Stomach smooth muscle (tissue), 2 donors: ENCODE results near the gene DNMT3A.
A peak's percentile ranks its signal among the peaks of the same experiment; 100 is the strongest.

Experiments
- H3K27ac ChIP-seq: one replicate; pipeline ENCODE4 v1.7.0; 2013; ENCODE audit warnings: mild to moderate bottlenecking, low read length, inconsistent platforms
- H3K27me3 ChIP-seq, 2 donors: one replicate each; pipeline ENCODE4 v1.7.0; 2013; ENCODE audit warnings: low read length in 2 of 2; ENCODE audit not compliant: insufficient read depth in 2 of 2, control insufficient read depth in 1 of 2
- H3K36me3 ChIP-seq, 2 donors: one replicate each; pipeline ENCODE4 v1.7.0; 2013; ENCODE audit warnings: low read length in 2 of 2; ENCODE audit not compliant: control insufficient read depth in 2 of 2, insufficient read depth in 2 of 2
- H3K4me1 ChIP-seq: one replicate; pipeline ENCODE4 v1.7.0; 2013; ENCODE audit warnings: low read length; ENCODE audit not compliant: control insufficient read depth, insufficient read depth
- H3K4me3 ChIP-seq, 2 donors: one replicate each; pipeline ENCODE4 v1.7.0; 2013; ENCODE audit warnings: low read length in 2 of 2
- H3K9ac ChIP-seq, 2 donors: one replicate each; pipeline ENCODE4 v1.7.0; 2013; ENCODE audit warnings: low read length in 2 of 2, mild to moderate bottlenecking in 1 of 2
- H3K9me3 ChIP-seq, 2 donors: one replicate each; pipeline ENCODE4 v1.7.0; 2013; ENCODE audit warnings: low read length in 2 of 2; ENCODE audit not compliant: control insufficient read depth in 2 of 2
- donor health status: healthy.
- donor health status: Pancreatic carcinoma.

DNMT3A gene

DNA sequence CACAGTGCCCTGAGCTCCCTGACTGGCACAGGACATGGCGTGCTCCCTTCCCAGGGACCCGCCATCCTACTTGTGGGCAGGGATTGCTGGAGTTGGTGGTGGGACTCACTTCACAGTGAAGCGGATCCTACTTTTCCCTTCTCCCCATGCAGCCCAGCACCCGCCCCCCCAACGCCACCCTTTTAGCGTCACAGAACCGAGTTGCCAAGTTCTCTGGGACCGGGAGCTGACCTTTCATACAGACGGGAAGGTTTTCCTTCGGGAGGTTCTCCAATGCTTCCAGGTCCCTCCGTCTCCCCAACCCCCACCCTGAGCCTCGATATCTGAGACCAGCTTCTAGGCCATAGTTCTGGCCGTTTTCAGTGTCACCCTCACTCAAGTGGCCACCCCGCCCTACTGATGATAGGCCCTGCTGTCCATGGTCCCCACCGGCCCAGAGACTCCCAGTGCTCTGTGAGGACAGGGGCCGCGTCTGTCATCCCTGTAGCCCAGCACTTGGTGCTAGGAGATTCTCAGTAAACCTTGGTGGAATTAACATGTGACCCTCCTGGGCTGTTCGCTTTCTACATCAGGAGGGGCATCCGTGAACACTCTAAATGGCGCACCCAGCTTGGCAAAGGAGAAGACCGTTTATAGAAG is 1.6 kb upstream of the DNMT3A start:
- Histone ChIP-seq H3K4me3 (no peak overlapping the region), H3K36me3 (no peaks in the 10 kb centered on the region), H3K27me3 (no peaks in the 10 kb centered on the region), H3K4me1 (peaks cover 40% of the 10 kb centered on the region), H3K27ac (peak overlapping the region; percentile 46), H3K9ac (no peak overlapping the region), H3K9me3 (no peaks in the 10 kb centered on the region)

DNA sequence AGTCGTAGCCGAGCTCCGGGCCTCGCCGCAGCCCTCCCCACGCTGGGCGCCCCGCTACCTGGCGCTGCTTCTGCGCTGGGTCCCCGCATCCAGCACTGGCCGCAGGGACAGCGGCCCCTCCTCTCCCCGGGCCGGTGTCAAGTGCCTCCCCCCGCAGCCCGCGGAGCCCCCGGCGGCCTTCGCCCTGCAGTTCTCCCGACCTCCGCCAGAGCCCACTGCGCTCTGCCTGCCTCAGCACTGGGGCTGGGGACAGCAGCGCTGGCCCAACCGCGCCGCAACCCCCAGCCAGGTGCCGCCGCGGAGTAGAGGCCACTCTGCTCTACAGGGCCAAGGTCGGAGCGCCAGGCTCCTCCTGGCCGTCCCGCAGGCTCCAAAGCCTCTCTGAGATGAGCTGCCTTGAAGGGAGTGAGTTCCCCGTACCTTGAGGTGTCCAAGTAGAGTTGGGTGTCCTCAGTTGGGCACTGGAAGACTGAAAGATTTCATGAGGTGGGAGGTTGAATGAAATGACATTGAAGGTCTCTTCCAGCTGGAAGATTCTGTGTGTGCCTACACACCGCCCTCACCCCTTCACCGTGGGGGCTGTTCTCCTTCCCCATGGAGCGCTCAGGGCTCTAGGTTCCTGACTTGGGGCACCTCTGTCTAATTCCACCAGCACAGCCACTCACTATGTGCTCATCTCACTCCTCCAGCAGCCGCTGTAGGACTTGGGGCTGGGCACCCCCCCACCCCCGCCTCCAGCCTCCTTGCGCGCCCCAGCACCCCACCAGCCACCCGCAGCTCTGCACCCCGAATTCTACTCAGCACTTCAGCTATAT is 854 bp upstream of the DNMT3A start:
- Histone ChIP-seq H3K4me1 (peaks cover 39% of the 10 kb centered on the region), H3K4me3 (peak overlapping the region; percentile 44 to 72), H3K27me3 (no peaks in the 10 kb centered on the region), H3K27ac (peak overlapping the region; percentile 46), H3K36me3 (no peaks in the 10 kb centered on the region), H3K9me3 (no peaks in the 10 kb centered on the region), H3K9ac (peak overlapping the region; percentile 13)

DNA sequence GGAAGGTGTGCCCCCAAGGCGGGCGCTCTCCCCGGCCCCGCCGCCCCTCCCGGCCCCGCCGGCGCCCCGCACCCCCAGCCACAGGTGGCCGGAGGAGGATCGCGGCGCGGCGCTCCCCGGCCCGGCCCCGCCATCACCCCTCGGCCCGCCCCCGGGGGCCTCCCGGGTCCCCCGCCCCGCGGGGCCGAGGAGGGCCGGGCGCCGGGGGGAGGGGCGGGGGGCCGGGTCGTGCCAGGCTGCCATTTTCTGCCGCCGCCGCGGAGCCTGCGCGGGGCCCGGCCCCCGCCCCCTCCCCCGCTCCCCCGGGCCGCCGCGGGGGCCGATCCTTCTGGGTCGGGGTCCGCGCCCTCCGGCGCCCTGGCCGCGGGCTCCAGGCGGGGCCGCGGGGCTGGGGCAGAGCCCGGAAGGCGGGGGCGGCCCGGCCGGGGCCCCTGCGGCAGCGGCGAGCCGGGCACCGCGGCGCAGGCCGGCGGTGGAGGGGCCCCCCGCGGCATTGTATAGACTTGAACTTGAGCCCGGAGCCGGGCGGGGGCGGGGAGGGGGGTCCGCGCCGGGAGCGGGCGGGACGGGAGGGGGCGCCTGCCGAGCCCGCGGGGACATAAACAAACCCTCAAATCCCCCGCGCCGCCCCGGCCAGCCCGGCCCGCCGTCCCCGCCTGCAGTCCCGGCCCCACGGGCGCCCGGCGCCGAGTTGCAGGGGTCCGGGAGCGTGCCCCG is 556 bp downstream of the DNMT3A start:
- H3K27me3 ChIP-seq, result no peaks in the 10 kb centered on the region
- H3K9me3 ChIP-seq, result no peaks in the 10 kb centered on the region
- no peak overlapping the region for H3K27ac ChIP-seq
- peak overlapping the region in 1 of 2 donors; percentile 76 for H3K4me3 ChIP-seq
- H3K9ac ChIP-seq, result no peak overlapping the region
- peaks cover 0 to 2% of the 10 kb centered on the region in 2 donors for H3K36me3 ChIP-seq
- peaks cover 45% of the 10 kb centered on the region for H3K4me1 ChIP-seq

DNA sequence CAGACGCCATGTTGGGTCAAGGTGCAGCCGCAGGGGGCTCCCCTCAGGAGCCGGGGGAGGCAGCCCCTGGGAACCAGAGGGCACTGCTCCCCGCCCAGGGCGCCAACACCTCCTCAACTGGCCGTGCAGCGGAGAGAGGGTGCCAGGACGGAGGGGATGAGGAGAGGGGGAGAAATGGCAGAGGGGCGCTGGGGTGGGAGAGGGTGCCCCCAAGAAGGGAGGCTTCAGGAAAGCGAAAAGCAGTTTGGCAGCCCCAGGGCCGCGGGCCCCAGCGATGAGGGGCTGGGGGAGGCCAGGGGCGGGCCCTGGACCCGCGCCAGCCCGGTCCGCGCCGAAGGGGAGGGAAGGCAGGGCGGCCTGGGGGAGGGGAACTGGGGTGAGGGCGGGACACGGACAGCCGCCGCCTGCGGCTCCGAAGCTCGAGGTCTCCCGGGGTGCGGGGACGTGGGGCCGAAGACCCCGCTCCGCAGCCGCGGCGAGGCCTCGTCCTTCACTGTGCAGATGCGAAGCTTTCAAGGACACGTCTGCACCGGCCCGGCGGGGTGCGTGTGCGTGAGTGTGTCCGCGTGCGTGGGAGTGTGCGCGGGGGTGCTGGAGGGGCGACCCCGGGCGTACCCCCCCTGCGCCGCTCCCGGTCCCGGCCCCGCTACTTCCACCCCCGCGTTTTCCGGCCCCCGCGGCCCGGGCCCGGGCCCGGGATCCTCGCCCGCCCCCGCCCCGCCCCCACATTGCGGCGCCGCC is 1.4 kb downstream of the DNMT3A start:
- Histone ChIP-seq H3K36me3 (peaks cover 0 to 2% of the 10 kb centered on the region in 2 donors), H3K27ac (peak overlapping the region; percentile 69), H3K9me3 (no peaks in the 10 kb centered on the region), H3K4me1 (peaks cover 53% of the 10 kb centered on the region), H3K9ac (peak overlapping the region in 1 of 2 donors; percentile 28), H3K4me3 (peak overlapping the region; percentile 52 to 76), H3K27me3 (no peaks in the 10 kb centered on the region)

DNA sequence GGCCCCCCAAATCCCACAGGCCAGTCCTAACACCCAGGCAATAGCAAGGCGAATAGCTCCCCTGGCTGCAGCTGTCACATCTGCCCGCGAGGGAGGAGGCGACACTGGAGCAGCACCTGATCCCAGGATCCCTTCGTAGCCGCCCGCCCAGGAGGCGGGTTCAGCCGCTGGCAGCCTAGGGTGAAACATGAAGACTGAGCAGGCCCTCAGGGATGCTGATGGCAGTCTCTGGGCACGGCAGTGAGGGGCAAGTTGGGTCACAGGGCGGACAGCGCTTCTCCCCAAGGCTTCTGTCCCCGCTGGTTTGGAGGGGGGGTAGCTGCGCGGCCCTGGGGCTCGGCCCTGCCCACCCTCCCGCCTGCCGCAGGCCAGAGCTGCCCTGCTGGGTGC is 1.9 kb downstream of the DNMT3A start:
- H3K27ac ChIP-seq, result peak overlapping the region; percentile 69
- no peaks in the 10 kb centered on the region for H3K27me3 ChIP-seq
- H3K4me1 ChIP-seq, result peaks cover 55% of the 10 kb centered on the region
- H3K4me3 ChIP-seq, result peak overlapping the region; percentile 52 to 76
- H3K36me3 ChIP-seq, result peaks cover 0 to 2% of the 10 kb centered on the region in 2 donors
- H3K9me3 ChIP-seq, result no peaks in the 10 kb centered on the region
- no peak overlapping the region for H3K9ac ChIP-seq

- peak overlapping the region; percentile 69 for H3K27ac ChIP-seq
- H3K36me3 ChIP-seq, result peaks cover 0 to 2% of the 10 kb centered on the region in 2 donors
- no peaks in the 10 kb centered on the region for H3K27me3 ChIP-seq
- peak overlapping the region in 1 of 2 donors; percentile 26 for H3K9ac ChIP-seq
- no peaks in the 10 kb centered on the region for H3K9me3 ChIP-seq
- peak overlapping the region; percentile 52 to 76 for H3K4me3 ChIP-seq
- H3K4me1 ChIP-seq, result peaks cover 55% of the 10 kb centered on the region
Measured at GRCh38 chr2:25339211-25339674, 2.5 kb downstream of the DNMT3A start.

- peak overlapping the region; percentile 69 for H3K27ac ChIP-seq
- no peaks in the 10 kb centered on the region for H3K27me3 ChIP-seq
- H3K9ac ChIP-seq, result no peak overlapping the region
- no peaks in the 10 kb centered on the region for H3K9me3 ChIP-seq
- peaks cover 0 to 2% of the 10 kb centered on the region in 2 donors for H3K36me3 ChIP-seq
- peaks cover 55% of the 10 kb centered on the region for H3K4me1 ChIP-seq
- no peak overlapping the region for H3K4me3 ChIP-seq
Measured at GRCh38 chr2:25338401-25338800, 3.3 kb downstream of the DNMT3A start.

- Histone ChIP-seq H3K9ac (no peak overlapping the region), H3K36me3 (peaks cover 0 to 2% of the 10 kb centered on the region in 2 donors), H3K4me1 (peaks cover 57% of the 10 kb centered on the region), H3K9me3 (no peaks in the 10 kb centered on the region), H3K4me3 (no peak overlapping the region), H3K27me3 (no peaks in the 10 kb centered on the region), H3K27ac (peak overlapping the region; percentile 69)
Measured at GRCh38 chr2:25337891-25338290, 3.8 kb downstream of the DNMT3A start.

- Histone ChIP-seq H3K27me3 (no peaks in the 10 kb centered on the region), H3K36me3 (peaks cover 0 to 2% of the 10 kb centered on the region in 2 donors), H3K4me1 (peaks cover 58% of the 10 kb centered on the region), H3K9me3 (no peaks in the 10 kb centered on the region), H3K4me3 (no peak overlapping the region), H3K27ac (no peak overlapping the region), H3K9ac (peak overlapping the region in 1 of 2 donors; percentile 21)
Measured at GRCh38 chr2:25337276-25337675, 4.4 kb downstream of the DNMT3A start.

DNA sequence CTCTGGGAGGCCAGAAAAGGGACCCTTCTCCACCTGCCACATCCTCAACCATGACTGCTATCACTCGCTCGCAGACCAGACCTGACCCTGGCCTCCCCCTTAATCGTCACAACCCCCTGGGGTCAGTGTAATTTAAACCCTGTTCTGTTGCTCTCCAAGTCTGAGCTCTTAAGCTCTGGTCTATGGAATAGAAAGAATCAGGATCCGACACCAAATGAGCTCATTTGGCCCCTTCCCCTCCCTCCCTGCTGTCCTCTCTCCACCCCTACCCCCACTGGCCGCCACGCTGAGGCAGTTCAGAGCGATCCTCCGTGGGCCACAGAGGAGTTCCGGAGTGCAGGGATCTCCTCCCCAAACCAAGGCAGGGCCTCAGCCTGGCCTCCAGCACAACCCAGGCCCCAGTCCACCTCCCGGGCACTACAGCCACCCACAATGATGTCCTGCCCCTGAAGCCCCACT is 5.3 kb downstream of the DNMT3A start:
- H3K4me1 ChIP-seq, result peaks cover 65% of the 10 kb centered on the region
- peak overlapping the region in 1 of 2 donors; percentile 29 for H3K4me3 ChIP-seq
- peaks cover 0 to 2% of the 10 kb centered on the region in 2 donors for H3K36me3 ChIP-seq
- H3K9me3 ChIP-seq, result no peaks in the 10 kb centered on the region
- peak overlapping the region; percentile 37 for H3K27ac ChIP-seq
- no peak overlapping the region for H3K9ac ChIP-seq
- H3K27me3 ChIP-seq, result no peaks in the 10 kb centered on the region
